Loucy (cell line): ENCODE measurements around the gene RASGEF1B.
A peak's percentile ranks its signal among the peaks of the same experiment; 100 is the strongest.

ENCODE experiments used
- H2AFZ ChIP-seq: fragments of 200-600 bp; sonication (generic); 2 replicates; pipeline ENCODE4 v1.6.0; 2016; ENCODE audit warnings: antibody characterized with exemption, mild to moderate bottlenecking, low read length, moderate library complexity
- H3F3A ChIP-seq: fragments of 200-600 bp; 2 replicates; pipeline ENCODE4 v1.6.0; 2016; ENCODE audit warnings: antibody characterized with exemption, low read depth, mild to moderate bottlenecking
- H3K27me3 ChIP-seq: fragments of 200-600 bp; sonication (generic); 2 replicates; pipeline ENCODE4 v1.6.1; 2014; ENCODE audit warnings: low read length, mild to moderate bottlenecking; ENCODE audit not compliant: insufficient read depth, poor library complexity, severe bottlenecking
- H3K36me3 ChIP-seq: fragments of 200-600 bp; sonication (generic); 2 replicates; pipeline ENCODE4 v1.6.1; 2016; ENCODE audit warnings: low read length; ENCODE audit not compliant: insufficient read depth
- H3K4me1 ChIP-seq: fragments of 200-600 bp; sonication (generic); 2 replicates; pipeline ENCODE4 v1.5.1; 2014; ENCODE audit warnings: low read length, mild to moderate bottlenecking; ENCODE audit not compliant: insufficient read depth, poor library complexity, severe bottlenecking
- H3K4me2 ChIP-seq: fragments of 200-600 bp; sonication (generic); 2 replicates; pipeline ENCODE4 v1.6.0; 2014; ENCODE audit warnings: antibody characterized with exemption, low read length, low read depth, mild to moderate bottlenecking; ENCODE audit not compliant: poor library complexity, severe bottlenecking
- H3K4me3 ChIP-seq: fragments of 200-600 bp; sonication (generic); 2 replicates; pipeline ENCODE4 v1.5.1; 2014; ENCODE audit warnings: low read length, mild to moderate bottlenecking, mixed read lengths; ENCODE audit not compliant: poor library complexity, severe bottlenecking
- H3K79me2 ChIP-seq: fragments of 200-600 bp; sonication (generic); 2 replicates; pipeline ENCODE4 v1.6.1; 2014; ENCODE audit warnings: low read length; ENCODE audit not compliant: insufficient read depth
- H3K9ac ChIP-seq: fragments of 200-600 bp; sonication (generic); 2 replicates; pipeline ENCODE4 v1.6.0; 2014; ENCODE audit warnings: mild to moderate bottlenecking, low read depth, low read length, moderate library complexity; ENCODE audit not compliant: poor library complexity, severe bottlenecking
- H3K9me2 ChIP-seq: fragments of 200-600 bp; sonication (generic); replicated peaks from 2 replicates; pipeline ENCODE4 v1.6.1; 2016; ENCODE audit warnings: low read depth, low read length, mixed read lengths
- H3K9me3 ChIP-seq: fragments of 200-600 bp; sonication (generic); 2 replicates; pipeline ENCODE4 v1.6.1; 2014; ENCODE audit warnings: mild to moderate bottlenecking, antibody characterized with exemption, low read length, low read depth; ENCODE audit not compliant: insufficient read depth
- H4K20me1 ChIP-seq: fragments of 200-600 bp; sonication (generic); 2 replicates; pipeline ENCODE4 v1.6.0; 2014; ENCODE audit warnings: antibody characterized with exemption, low read length, mild to moderate bottlenecking; ENCODE audit not compliant: insufficient read depth, poor library complexity, severe bottlenecking
- EZH2phosphoT487 ChIP-seq: fragments of 200-600 bp; IDR thresholded peaks from 2 replicates; pipeline ENCODE4 v1.6.1; 2018; ENCODE audit warnings: antibody characterized with exemption, mild to moderate bottlenecking, moderate library complexity, borderline replicate concordance
- TF ChIP-seq, protein P1 (sequence below): fragments of 200-600 bp; sonication (generic); conservative IDR thresholded peaks from 2 replicates; pipeline ENCODE4 v1.5.1; 2014; ENCODE audit warnings: mild to moderate bottlenecking, antibody characterized with exemption, low read length

Gene RASGEF1B

DNA sequence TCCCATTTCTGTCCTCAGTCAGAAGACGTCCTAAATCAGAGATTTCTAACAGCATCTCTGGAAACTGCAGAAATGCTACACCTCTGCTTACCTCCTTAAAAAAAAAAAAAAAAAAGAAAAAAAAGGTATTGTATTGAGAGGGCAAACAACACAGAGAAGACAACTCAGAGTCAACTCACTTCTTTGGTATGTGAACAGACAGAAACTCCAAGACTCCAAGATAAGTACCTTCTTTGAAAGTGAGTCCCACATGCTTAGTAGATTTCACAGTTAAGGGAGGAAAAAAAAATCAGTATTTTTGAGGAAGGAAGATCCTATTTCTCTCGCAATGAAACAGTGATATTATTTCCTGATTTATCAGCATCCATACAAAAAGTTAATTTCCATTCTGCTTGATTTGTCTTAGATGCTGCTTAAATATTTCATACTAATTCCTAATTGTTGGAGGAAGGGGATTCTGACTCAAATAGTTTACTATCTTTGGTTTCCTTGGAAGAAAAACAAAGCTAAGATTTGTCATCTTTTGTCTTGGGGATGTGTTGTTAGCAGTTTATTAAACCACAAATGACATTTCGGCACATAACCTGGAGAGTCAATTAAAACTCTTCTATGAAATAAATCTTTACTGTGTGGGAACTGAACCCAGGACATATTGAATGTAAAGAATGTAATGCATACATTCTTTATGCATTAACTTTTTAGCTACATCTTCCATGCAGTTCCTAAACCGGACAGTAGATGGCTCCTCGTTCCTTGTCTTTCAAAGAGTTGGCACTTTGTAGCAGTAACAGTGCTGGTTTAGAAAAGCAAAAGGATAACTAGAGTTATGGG is 4.7 kb downstream of the RASGEF1B start:
- peaks cover 1% of the 10 kb centered on the region; the same call in 1 of the 2 replicates for H3F3A ChIP-seq
- no peaks in the 10 kb centered on the region for H3K27me3 ChIP-seq
- H3K4me2 ChIP-seq: no peak overlapping the region
- H3K9me3 ChIP-seq: no peaks in the 10 kb centered on the region
- no peak overlapping the region for H3K4me3 ChIP-seq
- H3K4me1 ChIP-seq: peaks cover 24% of the 10 kb centered on the region
- no peak overlapping the region for H2AFZ ChIP-seq
- H3K9ac ChIP-seq: no peak overlapping the region
- no peaks in the 10 kb centered on the region for H4K20me1 ChIP-seq
- TF ChIP-seq EZH2phosphoT487: no peak
- TF ChIP-seq, protein P1, sequence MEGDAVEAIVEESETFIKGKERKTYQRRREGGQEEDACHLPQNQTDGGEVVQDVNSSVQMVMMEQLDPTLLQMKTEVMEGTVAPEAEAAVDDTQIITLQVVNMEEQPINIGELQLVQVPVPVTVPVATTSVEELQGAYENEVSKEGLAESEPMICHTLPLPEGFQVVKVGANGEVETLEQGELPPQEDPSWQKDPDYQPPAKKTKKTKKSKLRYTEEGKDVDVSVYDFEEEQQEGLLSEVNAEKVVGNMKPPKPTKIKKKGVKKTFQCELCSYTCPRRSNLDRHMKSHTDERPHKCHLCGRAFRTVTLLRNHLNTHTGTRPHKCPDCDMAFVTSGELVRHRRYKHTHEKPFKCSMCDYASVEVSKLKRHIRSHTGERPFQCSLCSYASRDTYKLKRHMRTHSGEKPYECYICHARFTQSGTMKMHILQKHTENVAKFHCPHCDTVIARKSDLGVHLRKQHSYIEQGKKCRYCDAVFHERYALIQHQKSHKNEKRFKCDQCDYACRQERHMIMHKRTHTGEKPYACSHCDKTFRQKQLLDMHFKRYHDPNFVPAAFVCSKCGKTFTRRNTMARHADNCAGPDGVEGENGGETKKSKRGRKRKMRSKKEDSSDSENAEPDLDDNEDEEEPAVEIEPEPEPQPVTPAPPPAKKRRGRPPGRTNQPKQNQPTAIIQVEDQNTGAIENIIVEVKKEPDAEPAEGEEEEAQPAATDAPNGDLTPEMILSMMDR: peak; percentile 99
- 0 out of 2 replicates have a peak, but pooled peaks cover 6% of the 10 kb centered on the region for H3K79me2 ChIP-seq
- H3K36me3 ChIP-seq: no peaks in the 10 kb centered on the region
- no peaks in the 10 kb centered on the region for H3K9me2 ChIP-seq

DNA sequence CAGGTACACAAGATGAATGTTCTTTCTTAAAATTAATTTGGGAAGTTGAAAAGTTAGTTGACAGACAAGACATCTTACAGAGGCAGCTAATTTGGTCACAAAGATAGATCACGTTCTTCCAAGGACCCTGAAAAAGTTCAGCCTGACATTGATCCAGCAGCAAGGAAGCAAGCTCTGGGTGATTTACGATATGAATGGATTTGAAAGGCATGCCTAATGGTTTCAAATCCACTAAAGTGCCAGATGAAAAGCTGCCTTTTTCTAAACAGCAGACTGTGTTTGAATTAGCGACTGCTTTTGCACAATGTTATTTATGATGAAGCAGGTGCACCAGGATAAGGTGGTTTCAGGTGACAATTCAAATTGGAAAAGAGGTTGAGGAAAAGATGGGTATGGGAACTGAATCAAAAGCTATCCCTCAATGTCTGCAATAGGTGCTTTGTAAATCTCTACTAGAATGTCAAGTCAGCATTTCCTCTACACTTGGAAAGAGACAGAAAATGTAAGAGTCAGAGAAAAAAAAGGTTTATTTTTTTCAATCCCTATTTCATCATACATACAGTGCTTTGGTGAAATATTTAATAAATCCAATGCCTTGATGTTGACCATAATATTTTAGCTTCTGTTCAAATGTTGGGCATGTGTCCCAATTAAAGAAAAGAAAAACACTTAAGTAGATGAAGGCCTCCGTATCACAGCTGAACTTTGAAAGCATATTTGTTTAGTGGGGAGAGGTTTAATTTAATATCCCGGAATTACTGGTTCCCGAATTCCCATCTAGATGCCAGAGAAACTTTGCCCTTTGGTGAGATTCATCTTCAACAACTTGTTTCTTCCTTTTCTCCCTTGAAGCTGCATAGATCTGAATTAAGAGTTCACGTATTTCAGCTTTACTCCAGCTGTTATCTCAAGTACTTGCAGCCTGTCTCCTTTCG is 6.0 kb downstream of the RASGEF1B start:
- H3K4me1 ChIP-seq: peaks cover 20% of the 10 kb centered on the region
- H2AFZ ChIP-seq: no peak overlapping the region
- no peaks in the 10 kb centered on the region for H3F3A ChIP-seq
- no peaks in the 10 kb centered on the region for H4K20me1 ChIP-seq
- H3K27me3 ChIP-seq: no peaks in the 10 kb centered on the region
- no peaks in the 10 kb centered on the region for H3K9me3 ChIP-seq
- TF ChIP-seq, protein P1: no peak
- no peak for TF ChIP-seq EZH2phosphoT487
- no peaks in the 10 kb centered on the region for H3K9me2 ChIP-seq
- H3K4me2 ChIP-seq: no peak overlapping the region
- H3K36me3 ChIP-seq: no peaks in the 10 kb centered on the region
- H3K9ac ChIP-seq: no peak overlapping the region
- no peak overlapping the region for H3K4me3 ChIP-seq
- 0 out of 2 replicates have a peak, but pooled peaks cover 6% of the 10 kb centered on the region for H3K79me2 ChIP-seq

DNA sequence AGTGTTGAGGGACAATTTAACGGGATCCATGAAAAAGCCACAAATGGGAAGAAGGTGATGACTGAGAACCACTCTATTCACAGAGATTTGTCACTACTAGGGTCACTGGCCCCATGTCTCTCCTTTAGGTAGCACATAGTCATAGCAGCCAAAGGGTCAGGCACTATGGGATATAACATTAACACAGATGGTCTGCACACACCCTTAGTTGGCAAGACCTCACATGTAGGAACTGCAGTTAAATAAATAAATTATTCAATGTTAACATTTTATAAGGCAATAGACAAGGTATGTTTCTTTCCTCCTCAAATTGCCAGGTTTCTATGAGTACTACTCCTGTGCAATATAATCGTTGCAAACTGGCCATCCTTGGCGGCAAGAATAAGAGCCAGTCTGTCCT is 10.9 kb downstream of the RASGEF1B start:
- Histone ChIP-seq H3K27me3 (no peaks in the 10 kb centered on the region), H2AFZ (no peak overlapping the region), H3F3A (no peaks in the 10 kb centered on the region), H3K9ac (no peak overlapping the region), H3K36me3 (peaks cover 18% of the 10 kb centered on the region; the same call in 1 of the 2 replicates), H3K4me2 (no peak overlapping the region), H3K9me3 (no peaks in the 10 kb centered on the region), H3K4me3 (no peak overlapping the region), H3K79me2 (0 out of 2 replicates have a peak, but pooled peaks cover 2% of the 10 kb centered on the region), H4K20me1 (no peaks in the 10 kb centered on the region), H3K4me1 (no peaks in the 10 kb centered on the region), H3K9me2 (no peaks in the 10 kb centered on the region)
- TF ChIP-seq EZH2phosphoT487: no peak
- TF ChIP-seq, protein P1: no peak
